H1 (cell line): ENCODE data around the gene MAS1. TPM values are rescaled to one million over a fixed set of nuclear protein-coding genes. Genes with fewer than 3 reads are reported as not detected.

Experiments used
- FOSL1 ChIP-seq: IDR thresholded peaks from 2 replicates; pipeline ENCODE4 v1.6.1; 2011; ENCODE audit warnings: mild to moderate bottlenecking, low read depth, low read length, moderate library complexity; ENCODE audit not compliant: insufficient read depth
- SUZ12 ChIP-seq: fragments of 200-600 bp; sonication (generic); IDR thresholded peaks from 2 replicates; pipeline ENCODE4 v1.6.1; 2012; ENCODE audit warnings: mild to moderate bottlenecking, inconsistent platforms, low read length, moderate library complexity, mixed read lengths
- polyA plus RNA-seq, 7 experiments: library from polyadenylated mRNA; depleted of rRNA in 3 of 7; stranded (reverse) in 5 of 7; unstranded in 2 of 7; fragments of >200 nt in 5 of 7; fragments of 200-250 nt in 2 of 7; gene quantifications; 1 replicate in 5 of 7; 2 replicates in 1 of 7; 4 replicates in 1 of 7; pipeline versions ENCODE4 v1.2.1 to v1.2.3, GENCODE V29; 2011 to 2013; ENCODE audit warnings: missing spikeins in 2 of 7, mixed read lengths in 2 of 7
- total RNA-seq: library from RNA; stranded (reverse); fragmentation: NEBNext Ultra II Directional; extraction: Animal tissue kit (Norgen Biotek cat#: 25700); gene quantifications from 2 replicates; pipeline ENCODE4 v1.2.1, GENCODE V29; 2021

MAS1 gene
- total and polyA plus RNA-seq, 2 of the 8 experiments (the other 6 are each of a cell fraction or from before 2014, with no cell fraction given): 0.02 TPM; not detected in 1

DNA sequence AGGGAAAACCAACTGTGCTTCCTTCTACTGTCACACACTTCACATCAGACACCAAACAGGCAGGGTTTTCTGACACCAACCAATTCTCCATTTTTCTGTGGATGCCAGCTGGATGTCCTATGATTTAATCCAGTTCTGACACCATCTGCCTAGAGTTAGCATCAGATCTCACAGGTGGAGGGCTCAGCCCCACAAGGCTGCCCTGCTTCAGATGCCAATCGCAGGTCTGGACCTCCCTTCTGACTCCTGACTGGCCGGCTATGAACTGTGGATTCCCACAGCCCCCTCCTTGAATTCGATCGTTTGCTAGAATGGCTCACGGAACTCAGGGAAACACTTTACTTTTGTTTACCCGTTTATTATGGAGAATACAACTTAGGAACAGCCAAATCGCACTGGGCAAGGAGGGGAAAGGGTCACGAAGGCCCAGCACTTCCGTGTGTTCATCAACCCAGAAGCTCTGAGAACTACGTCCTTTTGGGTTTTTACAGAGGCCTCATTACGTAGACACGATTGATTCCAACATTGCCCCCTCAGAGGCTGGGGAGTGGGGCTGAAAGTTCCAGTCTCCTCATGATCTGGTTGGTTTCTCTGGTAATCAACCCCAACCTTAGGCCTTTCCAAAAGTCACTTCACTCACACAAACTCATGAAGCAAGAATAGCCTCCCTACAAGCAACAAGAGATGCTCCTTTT, 25.4 kb upstream of the MAS1 start (continued):
- TF ChIP-seq FOSL1 (no peak), SUZ12 (no peak)
